HG02759 (cell line): ENCODE measurements around the gene ACSF3.
A peak's percentile ranks its signal among the peaks of the same experiment; 100 is the strongest.

Experiments
- ATAC-seq: cut with Tn5 transposase; IDR thresholded peaks from one replicate; pipeline ENCODE4 v1.9.1; 2021; ENCODE audit warnings: mild to moderate bottlenecking, moderate library complexity; ENCODE audit not compliant: unreplicated experiment

ACSF3 gene

GRCh38 chr16:89094252-89094879, 714 bp downstream of the ACSF3 start:
- ATAC-seq: no peak

GRCh38 chr16:89094880-89095258, 1.2 kb downstream of the ACSF3 start:
- ATAC-seq: no peak

GRCh38 chr16:89095491-89095951, 1.9 kb downstream of the ACSF3 start:
- ATAC-seq: no peak

GRCh38 chr16:89096042-89096717, 2.5 kb downstream of the ACSF3 start:
- ATAC-seq: no peak

- no peak for ATAC-seq
Observed at GRCh38 chr16:89096768-89097391, 3.2 kb downstream of the ACSF3 start.

- no peak for ATAC-seq
Observed at GRCh38 chr16:89097392-89097772, 3.7 kb downstream of the ACSF3 start.

- no peak for ATAC-seq
Observed at GRCh38 chr16:89098767-89099430, 5.2 kb downstream of the ACSF3 start.

GRCh38 chr16:89099905-89100304, 6.3 kb downstream of the ACSF3 start:
- ATAC-seq: no peak

- ATAC-seq: no peak
Observed at GRCh38 chr16:89100601-89101302, 7.1 kb downstream of the ACSF3 start.

GRCh38 chr16:89101303-89102040, 7.8 kb downstream of the ACSF3 start:
- no peak for ATAC-seq

GRCh38 chr16:89102041-89102471, 8.4 kb downstream of the ACSF3 start:
- ATAC-seq: no peak

GRCh38 chr16:89102481-89103073, 8.9 kb downstream of the ACSF3 start:
- ATAC-seq: no peak

GRCh38 chr16:89103156-89103555, 9.5 kb downstream of the ACSF3 start:
- no peak for ATAC-seq

- no peak for ATAC-seq
Observed at GRCh38 chr16:89103781-89104180, 10.1 kb downstream of the ACSF3 start.

- ATAC-seq: no peak
Observed at GRCh38 chr16:89104303-89104702, 10.7 kb downstream of the ACSF3 start.

GRCh38 chr16:89104930-89105571, 11.4 kb downstream of the ACSF3 start:
- peak; percentile 49 for ATAC-seq

- no peak for ATAC-seq
Observed at GRCh38 chr16:89105599-89106151, 12.0 kb downstream of the ACSF3 start.

GRCh38 chr16:89106533-89107202, 13.0 kb downstream of the ACSF3 start:
- no peak for ATAC-seq

GRCh38 chr16:89107203-89107582, 13.5 kb downstream of the ACSF3 start:
- no peak for ATAC-seq
